ENCODE results near the gene KRT8. TPM values are rescaled to one million over a fixed set of nuclear protein-coding genes. Genes with fewer than 3 reads are reported as not detected.

Gene KRT8
- total RNA-seq, 1 experiment from 2014 or later = 179 TPM

DNA sequence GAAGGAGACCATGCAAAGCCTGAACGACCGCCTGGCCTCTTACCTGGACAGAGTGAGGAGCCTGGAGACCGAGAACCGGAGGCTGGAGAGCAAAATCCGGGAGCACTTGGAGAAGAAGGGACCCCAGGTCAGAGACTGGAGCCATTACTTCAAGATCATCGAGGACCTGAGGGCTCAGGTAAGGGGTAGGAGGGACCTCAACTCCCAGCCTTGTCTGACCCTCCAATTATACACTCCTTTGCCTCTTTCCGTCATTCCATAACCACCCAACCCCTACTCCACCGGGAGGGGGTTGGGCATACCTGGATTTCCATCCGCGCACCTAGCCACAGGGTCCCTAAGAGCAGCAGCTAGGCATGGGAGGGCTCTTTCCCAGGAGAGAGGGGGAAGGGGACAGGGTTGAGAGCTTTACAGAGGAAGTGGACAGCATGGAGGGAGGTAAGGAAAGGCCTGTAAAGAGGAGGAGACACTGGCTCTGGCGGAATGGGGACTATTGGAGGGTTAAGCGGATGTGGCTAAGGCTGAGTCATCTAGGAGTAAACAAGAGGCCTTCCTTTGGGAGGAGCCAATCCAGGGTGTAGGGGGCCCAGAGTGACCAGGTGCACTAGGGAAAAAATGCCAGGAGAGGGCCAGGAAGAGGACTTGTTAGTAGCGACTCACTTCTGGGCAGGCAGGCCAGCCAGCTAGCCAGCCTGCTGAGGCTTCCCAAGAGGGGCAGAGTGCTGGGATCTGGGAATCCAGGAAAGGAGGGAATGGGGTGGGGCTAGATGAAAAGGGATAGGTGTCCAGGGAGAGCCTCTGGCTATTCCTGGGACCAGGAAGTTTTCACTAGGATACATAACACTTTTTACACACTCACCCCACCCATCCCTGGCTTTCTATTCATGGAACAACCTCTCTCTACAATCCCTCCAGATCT is 44.8 kb upstream of the KRT8 start:
- POLR2A ChIA-PET = interaction anchor here (0.6 to 10.0 kb wide), 25 partner anchors 7 to 880 kb away, joined by 3 to 159 read pairs (median 4); partner anchors contain the start of genes ATG101, EIF4B, KRT5 and KRT8
- intact Hi-C loops (cut with micrococcal nuclease) = loop anchor here (1.0 to 2.0 kb wide), 2 partner anchors 21 to 45 kb away; no protein-coding TSS in a partner anchor
- H3K9me3 Mint-ChIP-seq (ENCODE audit: unreplicated experiment) = no peaks in the 10 kb centered on the region
- TF ChIP-seq, protein P1, sequence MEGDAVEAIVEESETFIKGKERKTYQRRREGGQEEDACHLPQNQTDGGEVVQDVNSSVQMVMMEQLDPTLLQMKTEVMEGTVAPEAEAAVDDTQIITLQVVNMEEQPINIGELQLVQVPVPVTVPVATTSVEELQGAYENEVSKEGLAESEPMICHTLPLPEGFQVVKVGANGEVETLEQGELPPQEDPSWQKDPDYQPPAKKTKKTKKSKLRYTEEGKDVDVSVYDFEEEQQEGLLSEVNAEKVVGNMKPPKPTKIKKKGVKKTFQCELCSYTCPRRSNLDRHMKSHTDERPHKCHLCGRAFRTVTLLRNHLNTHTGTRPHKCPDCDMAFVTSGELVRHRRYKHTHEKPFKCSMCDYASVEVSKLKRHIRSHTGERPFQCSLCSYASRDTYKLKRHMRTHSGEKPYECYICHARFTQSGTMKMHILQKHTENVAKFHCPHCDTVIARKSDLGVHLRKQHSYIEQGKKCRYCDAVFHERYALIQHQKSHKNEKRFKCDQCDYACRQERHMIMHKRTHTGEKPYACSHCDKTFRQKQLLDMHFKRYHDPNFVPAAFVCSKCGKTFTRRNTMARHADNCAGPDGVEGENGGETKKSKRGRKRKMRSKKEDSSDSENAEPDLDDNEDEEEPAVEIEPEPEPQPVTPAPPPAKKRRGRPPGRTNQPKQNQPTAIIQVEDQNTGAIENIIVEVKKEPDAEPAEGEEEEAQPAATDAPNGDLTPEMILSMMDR (IDR thresholded peaks at IDR 0.05; ENCODE audit: unreplicated experiment) = no peak
- H3K4me1 Mint-ChIP-seq (ENCODE audit: insufficient read depth, unreplicated experiment) = peaks cover 57% of the 10 kb centered on the region
- H3K4me3 Mint-ChIP-seq (ENCODE audit: unreplicated experiment) = peak overlapping the region; percentile 95
- peaks cover 38% of the 10 kb centered on the region for H3K36me3 Mint-ChIP-seq (ENCODE audit: insufficient read depth, unreplicated experiment)
- CTCF ChIA-PET = interaction anchor here (0.6 to 4.2 kb wide), 8 partner anchors 30 to 263 kb away, joined by 3 to 28 read pairs (median 6); partner anchors contain the start of gene KRT8
- peak; percentile 98 for DNase-seq (ENCODE audit: unreplicated experiment)
- H3K27ac Mint-ChIP-seq (ENCODE audit: low read depth, unreplicated experiment) = peak overlapping the region; percentile 86
- no peaks in the 10 kb centered on the region for H3K27me3 Mint-ChIP-seq (ENCODE audit: insufficient read depth, unreplicated experiment)
- TSS peak; percentile 86 for BruUV-seq (replicated peaks)

DNA sequence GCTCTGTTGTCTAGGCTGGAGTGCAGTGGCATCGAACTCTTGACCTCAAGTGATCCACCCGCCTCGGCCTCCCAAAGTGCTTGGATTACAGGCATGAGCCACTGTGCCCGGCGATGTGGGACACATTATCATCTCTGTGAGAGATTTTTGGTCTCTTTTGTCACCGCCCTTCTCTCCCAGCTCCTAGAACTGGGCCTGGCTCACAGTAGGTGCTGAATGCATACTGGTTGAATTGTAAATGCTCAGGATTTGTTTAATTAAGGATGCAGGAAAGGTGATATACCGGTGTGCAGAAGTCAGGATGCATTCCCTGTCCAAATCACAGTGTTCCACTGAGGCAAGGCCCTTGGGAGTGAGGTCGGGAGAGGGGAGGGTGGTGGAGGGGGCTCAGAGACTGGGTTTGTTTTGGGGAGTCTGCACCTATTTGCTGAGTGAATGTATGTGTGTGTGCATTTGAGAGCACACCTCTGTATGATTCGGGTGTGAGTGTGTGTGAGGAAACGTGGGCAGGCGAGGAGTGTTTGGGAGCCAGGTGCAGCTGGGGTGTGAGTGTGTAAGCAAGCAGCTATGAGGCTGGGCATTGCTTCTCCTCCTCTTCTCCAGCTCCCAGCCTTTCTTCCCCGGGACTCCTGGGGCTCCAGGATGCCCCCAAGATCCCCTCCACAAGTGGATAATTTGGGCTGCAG is 43.0 kb upstream of the KRT8 start:
- intact Hi-C loops (cut with micrococcal nuclease) = no loop called here
- ChIA-PET CTCF (interaction anchor here (0.6 to 5.0 kb wide), 5 partner anchors 25 to 127 kb away, joined by 3 to 25 read pairs (median 6); partner anchors contain the start of gene KRT8), POLR2A (interaction anchor here (0.7 to 10.0 kb wide), 3 partner anchors 24 to 106 kb away, joined by 3 to 159 read pairs (median 60); partner anchors contain the start of gene KRT8)
- DNase-seq (ENCODE audit: unreplicated experiment) = no peak
- TF ChIP-seq, protein P1 (IDR thresholded peaks at IDR 0.05; ENCODE audit: unreplicated experiment) = no peak
- Mint-ChIP-seq H3K27me3 (ENCODE audit: insufficient read depth, unreplicated experiment) (no peaks in the 10 kb centered on the region), H3K4me3 (ENCODE audit: unreplicated experiment) (peak overlapping the region; percentile 95), H3K36me3 (ENCODE audit: insufficient read depth, unreplicated experiment) (peaks cover 34% of the 10 kb centered on the region), H3K9me3 (ENCODE audit: unreplicated experiment) (no peaks in the 10 kb centered on the region), H3K27ac (ENCODE audit: low read depth, unreplicated experiment) (peak overlapping the region; percentile 86), H3K4me1 (ENCODE audit: insufficient read depth, unreplicated experiment) (peaks cover 65% of the 10 kb centered on the region)
- BruUV-seq (replicated peaks) = no TSS peak

DNA sequence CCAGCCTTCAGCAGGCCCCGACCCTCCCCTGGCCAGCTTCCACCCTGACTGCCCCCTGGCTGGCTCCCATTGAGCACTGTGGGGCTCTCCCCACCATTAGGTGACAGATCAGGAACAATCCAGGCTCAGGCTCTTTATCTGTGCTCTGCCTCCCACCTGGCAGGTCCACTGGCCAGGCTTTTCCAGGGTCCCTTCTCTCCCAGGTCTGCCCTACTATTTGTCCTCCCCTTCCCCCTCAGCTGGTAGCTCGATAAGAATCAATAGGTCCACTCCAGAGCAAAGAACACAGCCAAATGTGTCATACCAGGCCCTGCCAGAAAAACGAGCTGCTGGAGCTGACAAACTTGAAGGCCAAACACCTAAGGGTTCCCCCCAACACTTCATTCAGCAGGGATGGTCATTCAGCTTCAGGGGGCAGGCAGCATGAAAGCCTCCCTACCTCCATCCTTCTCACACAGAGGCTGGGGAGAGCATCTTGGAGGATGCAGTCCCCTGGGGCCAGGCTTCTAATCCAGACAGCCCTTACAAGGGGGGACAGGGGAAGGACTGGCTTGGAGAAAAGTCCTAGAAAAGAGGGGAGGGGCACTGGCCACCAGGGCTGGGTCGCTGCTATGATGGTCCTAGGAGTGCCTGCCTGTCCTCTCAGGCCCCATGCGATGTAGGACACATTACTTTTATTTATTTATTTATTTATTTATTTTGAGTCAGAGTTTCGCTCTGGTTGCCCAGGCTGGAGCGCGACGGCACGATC is 42.1 kb upstream of the KRT8 start:
- Mint-ChIP-seq H3K4me1 (ENCODE audit: insufficient read depth, unreplicated experiment) (peaks cover 64% of the 10 kb centered on the region), H3K9me3 (ENCODE audit: unreplicated experiment) (no peaks in the 10 kb centered on the region), H3K4me3 (ENCODE audit: unreplicated experiment) (no peak overlapping the region), H3K27me3 (ENCODE audit: insufficient read depth, unreplicated experiment) (no peaks in the 10 kb centered on the region), H3K27ac (ENCODE audit: low read depth, unreplicated experiment) (peak overlapping the region; percentile 55), H3K36me3 (ENCODE audit: insufficient read depth, unreplicated experiment) (peaks cover 25% of the 10 kb centered on the region)
- intact Hi-C loops (cut with micrococcal nuclease) = no loop called here
- ChIA-PET CTCF (interaction anchor here (0.6 to 5.0 kb wide), 7 partner anchors 20 to 67 kb away, joined by 3 to 25 read pairs (median 5); partner anchors contain the start of gene KRT8), POLR2A (interaction anchor here (1.0 to 10.0 kb wide), 6 partner anchors 25 to 427 kb away, joined by 3 to 159 read pairs (median 7); partner anchors contain the start of genes KRT5 and KRT8)
- no peak for DNase-seq (ENCODE audit: unreplicated experiment)
- BruUV-seq (replicated peaks) = no TSS peak
- TF ChIP-seq, protein P1 (IDR thresholded peaks at IDR 0.05; ENCODE audit: unreplicated experiment) = no peak
